ENCODE measurements around the gene TP53I11. TPM values are rescaled to one million over a fixed set of nuclear protein-coding genes. Genes with fewer than 3 reads are reported as not detected.

TP53I11 gene
- polyA plus RNA-seq, 1 donor (not counting 4 experiments of a cell fraction or from before 2014, with no cell fraction given), result 21.4 TPM

DNA sequence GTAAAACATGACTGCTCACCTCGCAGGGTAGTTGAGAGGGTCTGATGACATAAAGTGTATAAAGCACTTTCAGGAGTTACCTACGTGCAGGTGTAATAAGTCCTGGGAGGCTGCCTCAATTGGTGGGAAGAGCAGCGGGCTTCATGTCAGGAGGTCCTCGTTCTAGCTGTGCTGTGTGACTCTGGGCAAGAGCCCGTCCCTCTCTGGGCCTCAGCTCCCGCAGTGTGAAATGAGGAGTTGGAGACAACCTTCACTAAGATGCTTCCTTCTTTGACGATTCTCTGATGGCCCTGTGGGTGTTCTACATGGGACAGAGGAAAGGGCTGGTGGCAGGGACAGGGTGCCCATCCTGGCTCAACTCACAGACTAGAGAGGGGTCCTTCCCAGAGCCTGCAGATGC is 57.8 kb downstream of the TP53I11 start:
- DNase-seq (ENCODE audit: low read depth, low spot score), result no peak
- no peak overlapping the region for H3K9ac ChIP-seq (ENCODE audit: control insufficient read depth, extremely low read depth, insufficient read depth, low read length)
- H4K20me1 ChIP-seq (ENCODE audit: control insufficient read depth, extremely low read depth, insufficient read depth, low read length), result peaks cover 2% of the 10 kb centered on the region
- H2AFZ ChIP-seq (ENCODE audit: control insufficient read depth, low read length), result no peak overlapping the region
- H3K4me3 ChIP-seq (ENCODE audit: control insufficient read depth in 2 of 3, extremely low read depth in 1 of 3, insufficient read depth in 2 of 3, low read depth in 1 of 3, low read length in 3 of 3), result no peak overlapping the region
- no peaks in the 10 kb centered on the region for H3K79me2 ChIP-seq (ENCODE audit: control insufficient read depth, insufficient read depth, low read length)
- TF ChIP-seq, protein P1, sequence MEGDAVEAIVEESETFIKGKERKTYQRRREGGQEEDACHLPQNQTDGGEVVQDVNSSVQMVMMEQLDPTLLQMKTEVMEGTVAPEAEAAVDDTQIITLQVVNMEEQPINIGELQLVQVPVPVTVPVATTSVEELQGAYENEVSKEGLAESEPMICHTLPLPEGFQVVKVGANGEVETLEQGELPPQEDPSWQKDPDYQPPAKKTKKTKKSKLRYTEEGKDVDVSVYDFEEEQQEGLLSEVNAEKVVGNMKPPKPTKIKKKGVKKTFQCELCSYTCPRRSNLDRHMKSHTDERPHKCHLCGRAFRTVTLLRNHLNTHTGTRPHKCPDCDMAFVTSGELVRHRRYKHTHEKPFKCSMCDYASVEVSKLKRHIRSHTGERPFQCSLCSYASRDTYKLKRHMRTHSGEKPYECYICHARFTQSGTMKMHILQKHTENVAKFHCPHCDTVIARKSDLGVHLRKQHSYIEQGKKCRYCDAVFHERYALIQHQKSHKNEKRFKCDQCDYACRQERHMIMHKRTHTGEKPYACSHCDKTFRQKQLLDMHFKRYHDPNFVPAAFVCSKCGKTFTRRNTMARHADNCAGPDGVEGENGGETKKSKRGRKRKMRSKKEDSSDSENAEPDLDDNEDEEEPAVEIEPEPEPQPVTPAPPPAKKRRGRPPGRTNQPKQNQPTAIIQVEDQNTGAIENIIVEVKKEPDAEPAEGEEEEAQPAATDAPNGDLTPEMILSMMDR (optimal IDR thresholded peaks at IDR 0.05 in 1 of 3, IDR thresholded peaks at IDR 0.05 in 1 of 3, conservative IDR thresholded peaks at IDR 0.05 in 1 of 3; ENCODE audit: extremely low read depth in 1 of 3, insufficient read depth in 2 of 3, low read length in 3 of 3), result no peak
- TF ChIP-seq EZH2 (IDR thresholded peaks at IDR 0.05; ENCODE audit: low read length), result no peak
- no peaks in the 10 kb centered on the region for H3K9me3 ChIP-seq (ENCODE audit: control insufficient read depth, low read depth, low read length)
- no peak for FAIRE-seq
- peaks cover 60% of the 10 kb centered on the region for H3K27me3 ChIP-seq (ENCODE audit: control insufficient read depth, extremely low read depth, insufficient read depth, low read length)
- H3K27ac ChIP-seq (ENCODE audit: control insufficient read depth, insufficient read depth, low read length), result no peak overlapping the region
- dilution Hi-C loops (cut with MboI; ENCODE audit: extremely low pct_ligation_motif_present, low sequenced_read_pairs), result loop anchor here (25.0 kb wide), 1 partner anchor 256 kb away; no protein-coding TSS in a partner anchor
- no peaks in the 10 kb centered on the region for H3K36me3 ChIP-seq (ENCODE audit: control insufficient read depth in 2 of 2, extremely low read depth in 1 of 2, insufficient read depth in 2 of 2, low read length in 2 of 2)
- H3K4me2 ChIP-seq (ENCODE audit: control insufficient read depth, extremely low read depth, insufficient read depth, low read depth, low read length), result no peak overlapping the region
- H3K9me1 ChIP-seq (ENCODE audit: control insufficient read depth, extremely low read depth, insufficient read depth, low read length), result no peaks in the 10 kb centered on the region
- no peaks in the 10 kb centered on the region for H3K4me1 ChIP-seq (ENCODE audit: control insufficient read depth, extremely low read depth, insufficient read depth, low read length)

DNA sequence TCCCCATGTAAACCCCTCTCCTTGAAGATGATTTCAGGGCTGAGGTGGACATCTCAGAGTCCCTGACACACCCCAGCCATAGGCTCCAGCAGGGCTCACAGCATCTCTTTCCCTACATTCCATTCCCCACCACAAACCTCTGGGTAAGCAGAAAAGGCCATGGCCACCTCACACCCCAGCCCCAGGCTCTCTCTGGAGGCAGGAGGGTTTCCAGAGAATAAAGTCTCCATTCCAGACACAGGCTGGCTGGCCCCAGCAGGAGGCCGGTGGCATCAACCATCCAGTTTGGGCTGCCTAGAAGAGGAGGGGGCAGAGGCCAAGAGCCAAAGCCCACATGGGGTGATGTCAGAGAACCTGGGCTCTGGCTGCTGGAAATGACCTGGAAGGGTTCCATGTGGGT is 61.4 kb downstream of the TP53I11 start:
- FAIRE-seq (no peak), DNase-seq (ENCODE audit: low read depth, low spot score) (no peak)
- no peaks in the 10 kb centered on the region for H3K79me2 ChIP-seq (ENCODE audit: control insufficient read depth, insufficient read depth, low read length)
- H3K9ac ChIP-seq (ENCODE audit: control insufficient read depth, extremely low read depth, insufficient read depth, low read length), result no peak overlapping the region
- TF ChIP-seq, protein P1 (optimal IDR thresholded peaks at IDR 0.05 in 1 of 3, IDR thresholded peaks at IDR 0.05 in 1 of 3, conservative IDR thresholded peaks at IDR 0.05 in 1 of 3; ENCODE audit: extremely low read depth in 1 of 3, insufficient read depth in 2 of 3, low read length in 3 of 3), result no peak
- no peak for TF ChIP-seq EZH2 (IDR thresholded peaks at IDR 0.05; ENCODE audit: low read length)
- no peak overlapping the region for H3K4me2 ChIP-seq (ENCODE audit: control insufficient read depth, extremely low read depth, insufficient read depth, low read depth, low read length)
- no peaks in the 10 kb centered on the region for H3K9me1 ChIP-seq (ENCODE audit: control insufficient read depth, extremely low read depth, insufficient read depth, low read length)
- no peaks in the 10 kb centered on the region for H3K4me1 ChIP-seq (ENCODE audit: control insufficient read depth, extremely low read depth, insufficient read depth, low read length)
- no peak overlapping the region for H2AFZ ChIP-seq (ENCODE audit: control insufficient read depth, low read length)
- no peaks in the 10 kb centered on the region for H3K36me3 ChIP-seq (ENCODE audit: control insufficient read depth in 2 of 2, extremely low read depth in 1 of 2, insufficient read depth in 2 of 2, low read length in 2 of 2)
- no peak overlapping the region for H3K27ac ChIP-seq (ENCODE audit: control insufficient read depth, insufficient read depth, low read length)
- no peak overlapping the region for H3K4me3 ChIP-seq (ENCODE audit: control insufficient read depth in 2 of 3, extremely low read depth in 1 of 3, insufficient read depth in 2 of 3, low read depth in 1 of 3, low read length in 3 of 3)
- H3K27me3 ChIP-seq (ENCODE audit: control insufficient read depth, extremely low read depth, insufficient read depth, low read length), result peaks cover 63% of the 10 kb centered on the region
- H4K20me1 ChIP-seq (ENCODE audit: control insufficient read depth, extremely low read depth, insufficient read depth, low read length), result peaks cover 7% of the 10 kb centered on the region
- dilution Hi-C loops (cut with MboI; ENCODE audit: extremely low pct_ligation_motif_present, low sequenced_read_pairs), result loop anchor here (25.0 kb wide), 1 partner anchor 252 kb away; no protein-coding TSS in a partner anchor
- no peaks in the 10 kb centered on the region for H3K9me3 ChIP-seq (ENCODE audit: control insufficient read depth, low read depth, low read length)

All from keratinocyte (primary cell).